ACC112 (cell line): ENCODE results near the gene LRRC46.

Experiments
- H2AFZ ChIP-seq: fragments of 200-600 bp; sonication (generic); one replicate; pipeline ENCODE4 v1.6.0; 2017; ENCODE audit warnings: antibody characterized with exemption, low read length; ENCODE audit not compliant: unreplicated experiment
- H3K27ac ChIP-seq: fragments of 200-600 bp; sonication (generic); 2 replicates; pipeline ENCODE4 v1.5.1; 2014; ENCODE audit warnings: low read depth, mild to moderate bottlenecking, antibody characterized with exemption, low read length, moderate library complexity
- H3K27me3 ChIP-seq: fragments of 200-600 bp; sonication (generic); 2 replicates; pipeline ENCODE4 v1.6.1; 2014; ENCODE audit warnings: mild to moderate bottlenecking, antibody characterized with exemption, low read length, moderate library complexity, mixed read lengths; ENCODE audit not compliant: insufficient read depth
- H3K36me3 ChIP-seq: fragments of 200-600 bp; sonication (generic); 2 replicates; pipeline ENCODE4 v1.6.1; 2016; ENCODE audit warnings: mild to moderate bottlenecking, antibody characterized with exemption, low read length, moderate library complexity, mixed read lengths; ENCODE audit not compliant: insufficient read depth
- H3K4me1 ChIP-seq: fragments of 200-600 bp; sonication (generic); one replicate; pipeline ENCODE4 v1.6.1; 2016; ENCODE audit warnings: low read length, mixed read lengths; ENCODE audit not compliant: insufficient read depth, unreplicated experiment, control insufficient read depth
- H3K4me3 ChIP-seq: fragments of 200-600 bp; sonication (generic); 2 replicates; pipeline ENCODE4 v1.5.1; 2014; ENCODE audit warnings: mild to moderate bottlenecking, low read depth, low read length
- H3K79me2 ChIP-seq: fragments of 200-600 bp; sonication (generic); one replicate; pipeline ENCODE4 v1.6.0; 2016; ENCODE audit warnings: low read length; ENCODE audit not compliant: control insufficient read depth, unreplicated experiment, insufficient read depth

Gene LRRC46

DNA sequence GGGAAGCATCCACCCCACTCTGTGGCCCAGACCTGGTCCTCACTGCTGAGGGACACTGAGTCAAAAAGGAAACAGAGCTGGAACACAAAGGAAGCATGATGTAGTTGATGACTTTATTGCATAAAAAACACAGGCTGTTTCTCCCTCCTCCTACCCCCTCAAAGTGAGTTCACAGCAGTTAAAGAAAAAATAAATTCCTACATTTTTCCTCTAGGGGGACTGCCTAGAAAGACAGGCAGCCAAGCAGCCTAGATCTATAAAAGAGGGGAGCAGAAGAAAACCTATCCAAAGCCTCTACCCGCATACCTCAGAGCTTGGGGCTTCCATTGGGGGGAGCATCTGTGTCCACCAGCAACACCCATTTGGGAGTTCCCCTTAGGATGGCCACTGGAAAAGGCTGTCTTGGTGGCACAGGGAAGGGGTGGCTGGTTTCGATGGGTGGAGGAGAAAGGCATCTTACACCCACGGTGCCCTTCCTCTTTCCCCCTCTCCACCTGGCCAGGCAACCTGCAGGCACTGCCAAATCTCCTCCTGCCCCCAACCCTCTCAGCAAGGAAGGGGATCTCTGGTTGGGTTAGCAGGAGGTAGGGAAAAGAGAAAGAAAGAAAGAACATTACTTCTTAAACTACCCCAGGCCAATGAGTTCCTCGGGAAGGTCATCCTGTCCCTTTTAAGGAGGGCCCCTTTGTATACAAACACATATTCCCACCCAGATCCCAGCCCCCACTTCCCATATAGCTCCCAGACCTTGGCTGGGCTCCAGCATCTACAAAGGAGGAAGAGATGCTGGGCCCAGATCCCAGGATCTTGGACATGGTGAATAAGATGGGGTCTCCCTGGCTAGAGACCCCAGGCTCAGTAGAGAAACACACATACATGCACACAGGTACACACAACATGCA, 13.6 kb downstream of the LRRC46 start:
- Histone ChIP-seq H3K27ac (no peak overlapping the region), H3K4me3 (no peak overlapping the region), H3K79me2 (no peaks in the 10 kb centered on the region), H2AFZ (no peak overlapping the region), H3K36me3 (no peaks in the 10 kb centered on the region), H3K4me1 (peaks cover 5% of the 10 kb centered on the region), H3K27me3 (peaks cover 52% of the 10 kb centered on the region)

DNA sequence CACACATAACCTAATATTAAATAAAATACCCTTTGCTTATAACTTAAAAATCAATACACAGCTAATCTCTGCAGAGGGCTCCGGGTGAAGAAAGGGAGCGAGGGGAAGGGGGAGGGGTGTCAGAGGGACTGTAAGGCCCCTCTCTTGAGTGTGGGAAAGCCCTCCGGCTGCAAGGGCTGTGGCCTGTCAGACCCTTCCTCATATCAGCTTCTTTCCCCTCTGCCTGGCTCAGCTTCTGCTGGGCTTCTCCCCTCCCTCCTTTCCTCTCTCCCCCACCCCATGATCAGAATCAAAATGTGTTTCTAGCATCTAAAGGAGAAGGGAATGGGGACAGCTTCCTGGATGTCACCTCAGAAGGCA, 14.2 kb downstream of the LRRC46 start:
- Histone ChIP-seq H3K4me1 (peaks cover 5% of the 10 kb centered on the region), H3K27me3 (peaks cover 58% of the 10 kb centered on the region), H2AFZ (no peak overlapping the region), H3K79me2 (no peaks in the 10 kb centered on the region), H3K36me3 (no peaks in the 10 kb centered on the region), H3K27ac (no peak overlapping the region), H3K4me3 (no peak overlapping the region)

DNA sequence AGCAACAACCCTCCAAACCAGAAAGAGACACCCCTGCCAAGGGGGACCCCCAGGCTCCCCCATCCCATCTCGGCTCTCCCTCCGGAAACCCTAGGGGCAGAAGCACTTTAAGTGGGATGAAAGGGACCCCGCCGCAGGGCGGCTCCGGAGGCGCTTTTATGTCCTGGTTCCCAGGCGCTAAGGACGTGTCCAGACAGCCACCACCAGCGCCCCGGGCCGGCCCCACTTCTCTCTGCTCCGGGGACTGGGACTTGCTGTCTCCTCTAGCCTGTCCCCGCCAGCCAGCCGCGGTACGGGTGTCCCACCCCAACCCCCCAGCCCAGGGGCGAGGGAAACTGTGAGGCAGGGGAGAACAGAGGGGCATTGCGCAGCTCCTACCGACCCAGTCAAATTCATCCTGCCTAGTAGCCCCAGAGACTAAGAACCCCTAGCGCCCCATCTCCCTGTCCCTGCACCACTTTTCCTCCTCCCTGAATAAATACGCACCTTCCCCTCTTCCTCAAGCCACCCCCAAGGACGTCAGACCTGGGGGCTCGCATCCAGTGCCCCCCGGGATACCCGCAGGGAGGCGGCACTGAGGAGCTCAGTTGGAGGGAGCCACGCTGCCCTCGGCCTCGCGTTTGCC, 15.4 kb downstream of the LRRC46 start:
- Histone ChIP-seq H3K27me3 (peaks cover 68% of the 10 kb centered on the region), H3K36me3 (no peaks in the 10 kb centered on the region), H3K27ac (no peak overlapping the region), H3K79me2 (no peaks in the 10 kb centered on the region), H3K4me1 (peaks cover 2% of the 10 kb centered on the region), H2AFZ (no peak overlapping the region), H3K4me3 (no peak overlapping the region; the same call in 1 of the 2 replicates)

DNA sequence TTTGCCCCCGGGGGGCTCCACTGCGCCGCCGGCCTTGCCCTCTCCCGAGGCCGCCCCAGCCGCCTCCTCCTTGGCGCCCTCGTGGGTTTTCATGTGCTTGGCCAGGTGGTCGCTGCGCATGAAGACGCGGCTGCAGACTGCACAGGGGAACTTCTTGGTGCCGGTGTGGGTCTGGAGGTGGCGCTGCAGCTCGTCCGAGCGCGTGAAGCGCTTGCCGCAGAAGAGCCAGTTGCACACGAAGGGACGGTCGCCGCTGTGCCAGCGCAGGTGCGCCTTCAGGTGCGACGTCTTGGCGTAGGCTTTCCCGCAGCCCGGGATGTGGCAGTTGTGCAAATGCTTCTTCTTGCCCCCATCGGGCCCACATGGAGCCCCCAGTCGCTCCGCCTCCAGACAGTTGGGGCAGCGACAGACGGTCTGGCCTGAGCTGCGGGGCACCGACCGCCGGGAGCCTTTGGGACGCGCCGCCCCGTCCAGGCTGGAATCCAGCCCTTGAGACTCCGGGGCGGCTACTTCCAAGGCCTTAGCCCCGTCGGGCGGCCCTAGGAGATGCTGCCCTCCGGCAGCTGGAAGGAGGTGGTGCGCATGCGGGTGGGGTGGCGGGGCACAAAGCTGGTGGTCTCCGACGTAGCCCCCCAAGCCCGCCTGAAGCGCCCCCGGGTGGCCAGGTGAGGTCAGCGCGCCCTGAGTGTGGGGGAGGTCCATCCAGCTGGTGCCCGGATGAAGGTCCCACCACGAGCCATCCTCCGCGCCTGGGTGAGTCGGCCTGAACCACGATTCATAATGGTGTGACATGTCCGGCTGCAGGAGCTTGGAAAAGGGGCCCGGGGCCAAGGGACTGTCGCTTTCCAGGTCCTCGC, 16.1 kb downstream of the LRRC46 start:
- Histone ChIP-seq H3K27me3 (peaks cover 76% of the 10 kb centered on the region), H3K4me1 (peaks cover 9% of the 10 kb centered on the region), H3K4me3 (no peak overlapping the region; the same call in 1 of the 2 replicates), H3K27ac (no peak overlapping the region), H3K36me3 (no peaks in the 10 kb centered on the region), H3K79me2 (no peaks in the 10 kb centered on the region), H2AFZ (no peak overlapping the region)

DNA sequence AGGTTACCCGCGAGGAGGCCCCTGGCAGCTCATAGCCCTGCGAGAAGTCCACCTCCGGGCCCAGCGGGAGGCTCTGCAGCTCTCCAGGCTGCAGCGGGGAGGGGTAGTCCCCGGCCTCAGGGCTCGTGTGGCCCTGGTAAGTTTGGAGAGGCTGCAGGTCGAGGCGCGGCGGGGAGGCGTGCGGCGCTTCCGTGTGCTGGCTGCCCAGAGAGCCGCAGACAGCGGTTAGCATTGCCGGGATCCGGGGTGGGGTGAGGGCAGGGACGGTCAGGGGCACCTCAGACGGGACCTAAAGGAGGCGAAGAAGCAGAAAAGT, 16.7 kb downstream of the LRRC46 start:
- Histone ChIP-seq H3K36me3 (no peaks in the 10 kb centered on the region), H3K4me1 (peaks cover 10% of the 10 kb centered on the region), H3K27me3 (peaks cover 82% of the 10 kb centered on the region), H3K27ac (no peak overlapping the region), H3K4me3 (no peak overlapping the region), H2AFZ (no peak overlapping the region), H3K79me2 (no peaks in the 10 kb centered on the region)

DNA sequence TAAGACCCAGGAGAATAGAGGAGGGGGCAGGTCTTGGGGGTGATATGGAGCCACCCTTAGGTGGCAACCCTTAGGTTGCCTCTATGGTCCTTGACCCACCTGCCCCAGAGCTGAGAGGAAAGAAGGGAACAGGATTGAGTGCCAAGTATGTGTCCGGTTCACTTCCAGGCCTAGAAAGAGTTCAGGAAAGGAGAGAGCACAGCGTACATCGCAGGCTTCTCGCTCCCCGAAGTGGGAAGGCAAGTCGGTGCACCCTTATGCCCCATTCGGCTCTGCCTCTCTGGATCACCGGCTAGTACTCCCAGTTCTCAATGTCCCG, 18.9 kb downstream of the LRRC46 start:
- H3K36me3 ChIP-seq = no peaks in the 10 kb centered on the region
- H3K4me3 ChIP-seq = no peak overlapping the region
- peaks cover 99% of the 10 kb centered on the region for H3K27me3 ChIP-seq
- peaks cover 10% of the 10 kb centered on the region for H3K4me1 ChIP-seq
- H3K79me2 ChIP-seq = no peaks in the 10 kb centered on the region
- H2AFZ ChIP-seq = no peak overlapping the region
- H3K27ac ChIP-seq = no peak overlapping the region

DNA sequence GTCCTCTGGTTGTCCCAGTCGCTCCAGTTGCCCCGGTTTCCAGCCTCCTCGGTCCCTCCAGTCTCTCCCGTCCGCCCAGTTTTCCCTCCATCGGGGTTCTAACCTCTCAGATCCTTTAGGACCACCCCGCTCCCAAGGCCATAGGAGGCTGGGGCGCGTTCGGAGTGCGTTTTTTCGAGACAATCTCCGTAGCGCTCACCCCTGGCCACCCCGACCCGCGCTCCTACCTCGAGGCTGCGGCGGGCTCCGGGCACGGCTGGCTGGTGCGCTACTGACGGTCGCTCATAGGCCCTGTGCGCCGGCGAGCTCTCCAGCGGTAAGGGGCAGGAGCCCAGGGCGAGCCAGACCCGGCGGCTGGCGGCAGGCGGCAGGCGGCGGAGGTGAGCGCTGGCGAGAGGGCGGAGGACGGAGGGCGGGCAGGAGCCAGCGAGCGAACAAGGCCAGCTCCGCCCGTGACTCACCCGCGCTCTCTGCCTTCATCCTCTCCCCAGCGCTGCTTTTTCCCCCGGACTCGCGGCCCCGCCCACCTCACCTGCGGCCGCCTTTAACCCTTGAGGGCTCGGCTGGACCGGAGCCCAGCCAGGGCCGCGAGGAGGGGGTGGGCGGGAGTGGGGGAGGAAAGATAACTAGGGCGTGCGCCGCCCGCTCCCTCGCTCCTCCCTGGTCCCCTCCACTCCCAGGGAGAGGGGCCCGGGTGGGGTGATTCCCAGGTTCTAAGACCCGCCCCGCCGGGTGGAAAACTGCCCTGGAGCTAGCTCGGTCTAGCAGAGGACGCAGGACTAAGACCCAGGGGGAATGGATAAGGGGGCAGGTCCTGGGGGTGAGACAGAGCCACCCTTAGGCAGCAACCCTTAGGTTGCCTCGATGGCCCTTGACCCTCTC, 19.5 kb downstream of the LRRC46 start, which contains the start of gene SP6:
SP6 (minus strand) TSS at position 472 of the 882 bp plus-strand sequence. CDS start 2,734 bp downstream, outside the sequence.
- H3K36me3 ChIP-seq = no peaks in the 10 kb centered on the region
- H3K27ac ChIP-seq = no peak within 1 kb of the TSS
- H3K27me3 ChIP-seq = peaks cover 99% of the 10 kb centered on the region
- peaks cover 10% of the 10 kb centered on the region for H3K4me1 ChIP-seq
- H2AFZ ChIP-seq = no peak within 1 kb of the TSS
- H3K4me3 ChIP-seq = peak within 1 kb of the TSS; percentile 34; the same call in 1 of the 2 replicates
- H3K79me2 ChIP-seq = no peaks in the 10 kb centered on the region

DNA sequence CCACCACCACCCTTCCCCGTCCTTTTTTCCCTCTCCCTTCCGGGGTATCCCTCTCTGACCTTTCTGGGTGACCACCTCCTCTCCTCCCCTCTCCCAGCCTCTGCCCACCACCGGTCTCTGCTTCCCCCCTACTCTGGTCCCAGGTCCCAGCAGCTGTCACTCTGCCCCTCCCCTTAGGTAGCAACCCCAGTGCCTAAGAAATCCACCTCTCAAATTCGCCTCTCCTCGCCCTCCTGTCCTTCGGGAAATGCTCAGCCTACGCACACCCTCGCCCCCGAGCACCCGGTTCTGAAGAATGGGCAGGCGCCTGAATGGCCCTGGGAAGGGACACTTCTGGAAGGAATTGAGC, 20.3 kb downstream of the LRRC46 start:
- H3K36me3 ChIP-seq = no peaks in the 10 kb centered on the region
- peaks cover 99% of the 10 kb centered on the region for H3K27me3 ChIP-seq
- no peak overlapping the region for H2AFZ ChIP-seq
- no peaks in the 10 kb centered on the region for H3K79me2 ChIP-seq
- H3K4me3 ChIP-seq = peak overlapping the region; percentile 34; the same call in 1 of the 2 replicates
- no peak overlapping the region for H3K27ac ChIP-seq
- H3K4me1 ChIP-seq = peaks cover 10% of the 10 kb centered on the region

DNA sequence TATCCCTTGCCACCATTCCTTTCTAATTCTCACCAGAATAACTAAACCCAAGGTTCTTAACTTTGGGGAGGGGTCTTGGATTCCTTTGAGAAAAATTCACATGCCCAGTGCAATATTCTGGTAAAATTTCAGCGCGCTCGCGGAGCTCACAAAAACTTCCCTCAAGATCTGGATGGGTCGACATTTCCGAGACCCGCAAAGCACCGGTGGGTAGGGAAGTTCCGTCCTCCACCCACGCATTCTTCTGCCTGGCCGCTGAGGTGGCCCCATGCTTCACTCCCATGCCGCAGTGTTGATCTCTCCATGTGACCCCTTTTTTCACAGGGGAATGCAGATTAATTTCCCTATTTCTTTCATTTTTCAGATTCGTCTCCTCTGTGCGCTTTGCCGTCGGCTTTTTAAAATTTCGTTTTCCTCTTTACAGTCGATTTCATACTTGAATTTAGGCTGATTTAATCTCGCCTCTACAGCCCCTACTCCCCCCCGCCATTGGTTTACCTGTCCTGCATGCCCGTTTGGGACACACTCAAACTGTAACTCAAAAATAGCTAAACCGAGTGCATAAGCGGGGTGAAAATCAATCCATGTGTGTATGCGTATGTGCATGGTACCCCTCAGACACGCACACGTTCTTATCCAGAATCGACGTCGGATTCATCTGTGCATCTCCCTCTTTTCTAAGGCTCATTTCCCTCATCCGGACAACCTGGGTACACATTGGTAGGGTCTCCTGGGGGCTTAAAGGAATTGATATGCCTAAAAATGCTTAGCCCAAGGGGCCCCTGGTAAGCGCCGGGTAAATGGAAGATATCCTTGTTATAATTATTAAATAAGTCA, 20.9 kb downstream of the LRRC46 start:
- H3K4me3 ChIP-seq = peak overlapping the region; percentile 34; the same call in 1 of the 2 replicates

More for the DNA sequence above, 20.9 kb downstream of the LRRC46 start:
- no peak overlapping the region for H2AFZ ChIP-seq
- no peak overlapping the region for H3K27ac ChIP-seq
- no peaks in the 10 kb centered on the region for H3K36me3 ChIP-seq
- H3K79me2 ChIP-seq = no peaks in the 10 kb centered on the region
- H3K27me3 ChIP-seq = peaks cover 96% of the 10 kb centered on the region
- peaks cover 10% of the 10 kb centered on the region for H3K4me1 ChIP-seq
